ELF-1 (cell line): ENCODE measurements around the gene WNT16.

Source experiments
- DNase-seq: peaks from one replicate; pipeline ENCODE4 v3.0.0-alpha.2; 2016; ENCODE audit warnings: low read depth, low spot score

WNT16 gene

GRCh38 chr7:121390617-121391016 is 61.8 kb downstream of the WNT16 start:
- DNase-seq, result no peak
